HG03064 (cell line): ENCODE results near the gene ROPN1L.
"Not testable (repeated sequence)": the region's sequence is repeated elsewhere in the genome, so short reads cannot be mapped to it uniquely, and the experiment has no call there.

ENCODE experiments used
- ATAC-seq: cut with Tn5 transposase; IDR thresholded peaks from one replicate; pipeline ENCODE4 v1.9.1; 2021; ENCODE audit warnings: low read depth; ENCODE audit not compliant: unreplicated experiment

The ROPN1L gene

DNA sequence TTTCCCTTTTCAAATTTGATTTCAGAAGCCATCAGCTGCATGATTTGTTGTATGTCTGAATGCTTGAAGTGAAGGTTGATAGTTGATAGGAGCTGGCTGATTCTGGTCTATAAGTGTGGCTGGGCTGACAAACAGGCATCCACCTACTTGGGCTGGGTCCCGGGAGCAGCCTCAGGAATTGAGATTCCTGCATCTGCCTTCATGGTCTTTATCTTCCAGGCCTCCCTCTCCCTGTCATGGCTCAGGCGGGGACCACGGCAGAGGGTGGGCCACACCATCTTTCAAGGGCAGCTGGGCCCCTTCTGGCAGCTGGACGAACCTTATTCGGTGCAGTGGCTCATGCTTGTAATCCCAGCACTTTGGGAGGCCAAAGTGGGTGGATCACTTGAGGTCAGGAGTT lies 55.9 kb downstream of the ROPN1L start:
- ATAC-seq, result no peak

DNA sequence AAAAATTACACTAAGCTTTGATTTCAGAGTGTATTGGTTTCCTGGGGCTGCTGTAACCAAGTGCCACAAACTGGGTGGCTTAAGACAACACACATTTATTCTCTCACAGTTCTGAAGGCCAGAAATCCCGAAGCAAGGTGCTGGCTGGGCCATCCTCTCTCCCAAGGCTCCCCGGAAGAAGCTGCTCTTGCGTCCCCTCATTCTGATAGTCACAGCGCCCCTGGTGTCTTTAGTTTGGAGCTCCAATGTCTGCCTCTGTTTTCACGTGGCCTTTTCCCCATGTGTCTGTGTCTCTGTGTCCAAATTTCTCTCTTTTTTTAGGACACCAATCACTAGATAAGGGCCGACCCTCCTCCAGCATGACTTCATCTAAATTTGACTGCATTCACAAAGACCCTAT lies 56.7 kb downstream of the ROPN1L start:
- no peak for ATAC-seq

- ATAC-seq, result no peak
Measured at GRCh38 chr5:10499066-10499465, 57.4 kb downstream of the ROPN1L start.

GRCh38 chr5:10499776-10500175 lies 58.1 kb downstream of the ROPN1L start:
- ATAC-seq, result no peak

DNA sequence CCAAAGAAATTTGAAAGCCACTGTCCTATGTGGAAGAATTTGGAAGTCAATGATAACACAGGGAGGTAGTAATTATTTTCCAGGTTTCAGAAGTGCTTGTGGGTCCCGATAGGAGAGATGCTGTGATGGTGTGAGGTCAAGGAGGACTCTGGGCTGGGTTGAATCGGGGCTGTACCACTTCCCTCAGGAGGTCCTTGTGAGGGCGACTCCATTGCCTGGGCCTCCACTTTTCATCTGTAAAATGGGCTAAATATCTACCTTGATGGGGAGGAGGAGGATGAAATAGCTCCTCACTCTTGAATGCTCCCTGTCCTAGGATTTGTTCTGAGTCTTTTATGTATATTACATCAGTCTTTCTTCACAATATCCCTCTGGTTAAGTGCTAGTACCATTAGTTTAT lies 59.0 kb downstream of the ROPN1L start:
- no peak for ATAC-seq

- ATAC-seq, result no peak
Measured at GRCh38 chr5:10501554-10502075, 59.9 kb downstream of the ROPN1L start.

GRCh38 chr5:10502130-10502529 lies 60.5 kb downstream of the ROPN1L start:
- no peak for ATAC-seq

DNA sequence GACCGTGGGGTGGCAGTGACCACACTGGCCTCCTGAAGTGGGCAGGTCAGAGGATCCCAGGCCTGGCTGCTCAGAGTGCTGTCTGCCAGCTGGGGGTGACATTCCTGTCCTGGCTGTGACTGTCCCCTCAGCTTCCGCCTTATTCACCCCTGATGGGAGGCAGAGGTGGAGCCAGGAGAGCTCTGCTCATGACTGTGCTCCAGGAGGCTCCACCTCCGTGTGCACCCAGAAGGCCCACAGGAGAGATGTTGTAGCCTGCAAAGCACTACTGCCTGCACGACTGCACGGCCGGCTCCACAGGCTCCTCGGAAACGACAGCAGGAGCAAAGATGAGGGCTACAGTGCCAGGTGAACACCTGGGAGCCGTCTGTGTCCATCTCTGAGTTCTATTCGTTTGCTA lies 60.9 kb downstream of the ROPN1L start:
- ATAC-seq, result no peak

GRCh38 chr5:10503321-10503720 lies 61.6 kb downstream of the ROPN1L start:
- ATAC-seq, result no peak

GRCh38 chr5:10503997-10504793 lies 62.5 kb downstream of the ROPN1L start:
- no peak for ATAC-seq

DNA sequence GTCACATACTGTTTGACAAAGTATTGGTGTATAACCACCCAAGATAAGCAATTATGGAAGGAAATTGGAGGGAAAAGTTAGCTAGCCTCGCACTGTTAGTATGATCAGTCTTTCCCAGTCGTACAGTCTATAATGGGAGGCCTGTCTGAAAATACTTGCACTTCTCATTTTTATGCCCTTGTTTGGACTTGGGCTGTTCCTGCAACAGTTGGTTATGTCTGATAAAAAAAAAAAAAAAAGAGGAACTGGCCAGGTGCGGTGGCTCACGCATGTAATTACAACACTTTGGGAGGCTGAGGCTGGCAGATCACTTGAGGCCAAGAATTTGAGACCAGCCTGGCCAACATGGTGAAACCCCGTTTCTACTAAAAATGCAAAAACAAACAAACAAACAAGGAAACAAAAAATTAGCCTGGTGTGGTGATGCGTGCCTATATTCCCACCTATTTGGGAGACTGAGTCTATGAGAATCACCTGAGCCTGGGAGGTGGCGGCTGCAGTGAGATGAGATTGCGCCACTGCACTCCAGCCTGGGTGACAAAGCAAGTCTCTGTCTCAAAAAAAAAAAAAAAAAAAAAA lies 63.9 kb downstream of the ROPN1L start:
- no peak for ATAC-seq

DNA sequence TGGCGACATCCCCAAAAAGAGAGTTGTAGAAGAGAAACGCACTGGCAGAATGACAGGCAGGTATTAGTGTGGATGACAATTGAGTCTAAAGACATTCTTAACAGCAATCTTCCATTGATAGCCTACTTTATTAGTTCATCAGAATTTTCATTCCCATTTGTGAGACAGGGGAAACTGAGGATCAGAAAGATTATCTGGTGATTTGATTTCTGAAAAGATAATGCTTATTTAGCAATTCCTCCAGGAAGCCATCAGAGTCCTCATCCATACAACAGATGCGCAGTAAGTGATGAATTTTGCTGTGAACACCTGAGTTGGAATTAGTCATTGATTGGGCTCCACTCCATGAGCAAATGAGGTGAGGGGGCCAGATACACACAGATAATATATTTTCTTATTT lies 64.9 kb downstream of the ROPN1L start:
- ATAC-seq, result no peak

- no peak for ATAC-seq
Measured at GRCh38 chr5:10507575-10508096, 66.0 kb downstream of the ROPN1L start.

- ATAC-seq, result no peak
Measured at GRCh38 chr5:10509575-10509974, 67.9 kb downstream of the ROPN1L start.

GRCh38 chr5:10511741-10512640 lies 70.3 kb downstream of the ROPN1L start:
- no peak for ATAC-seq

- ATAC-seq, result no peak
Measured at GRCh38 chr5:10513501-10514442, 72.1 kb downstream of the ROPN1L start.

- not testable (repeated sequence) for ATAC-seq
Measured at GRCh38 chr5:10514572-10514971, 72.9 kb downstream of the ROPN1L start.
